ENCODE measurements around the gene ABI1.
A peak's percentile ranks its signal among the peaks of the same experiment; 100 is the strongest.

Gene ABI1

DNA sequence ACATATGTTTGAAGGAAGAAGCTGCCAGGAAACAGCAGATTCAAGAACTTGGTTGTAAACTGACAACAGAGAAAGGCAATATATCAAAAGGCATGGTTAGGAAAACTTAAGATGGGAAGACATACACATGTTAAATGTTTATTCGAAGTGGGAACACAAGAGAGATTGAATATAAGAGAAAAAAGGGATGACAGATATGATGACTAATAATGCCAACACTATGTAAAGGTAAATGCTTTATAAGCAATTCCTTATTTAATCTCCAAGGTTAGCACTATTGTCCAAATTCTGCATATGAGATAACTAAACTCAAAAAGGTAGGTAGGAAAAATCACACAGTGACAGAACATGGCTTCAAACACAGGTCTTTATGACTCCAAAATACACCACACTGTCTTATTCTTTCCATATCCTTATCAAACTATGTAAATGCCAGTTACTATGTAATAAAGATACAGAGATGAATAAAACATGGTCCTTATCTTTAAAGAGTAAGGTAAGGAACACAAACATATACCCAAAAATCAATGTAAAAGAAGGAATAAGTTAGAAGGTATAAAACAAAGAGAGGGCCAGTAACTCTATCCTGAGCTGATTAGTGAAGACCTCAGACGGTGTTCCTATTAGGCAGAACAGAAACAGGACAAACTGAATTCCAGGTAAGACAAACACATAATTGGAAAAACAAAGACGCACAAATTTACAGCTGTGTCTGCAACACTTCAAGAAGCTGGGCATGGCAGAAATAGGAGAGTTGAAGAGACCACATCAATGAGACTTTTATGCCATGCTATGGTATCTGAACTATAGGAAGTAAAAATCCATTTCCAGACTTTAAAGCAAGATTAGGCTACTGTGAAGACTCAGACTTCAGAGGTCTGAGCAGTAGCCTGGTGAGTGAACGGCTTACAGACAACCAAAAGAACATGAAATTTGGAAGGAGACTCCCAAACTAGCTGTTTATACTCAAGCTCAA is 56.1 kb downstream of the ABI1 start:
- Histone ChIP-seq H3K4me1 (ENCODE audit: low read depth, poor library complexity, severe bottlenecking) (peaks cover 89% of the 10 kb centered on the region), H3K4me3 (IDR thresholded peaks at IDR 0.05; ENCODE audit: insufficient read depth, low read depth, low read length) (no peak overlapping the region), H3K36me3 (ENCODE audit: insufficient read depth) (no peaks in the 10 kb centered on the region), H3K79me2 (ENCODE audit: insufficient read depth, low read depth) (peaks cover 77% of the 10 kb centered on the region), H3K4me2 (no peak overlapping the region), H2AFZ (ENCODE audit: low read depth) (no peak overlapping the region), H3K27me3 (ENCODE audit: insufficient read depth, low read depth) (no peaks in the 10 kb centered on the region), H3K9ac (no peak overlapping the region), H4K20me1 (ENCODE audit: insufficient read depth) (no peaks in the 10 kb centered on the region), H3K27ac (no peak overlapping the region)
- TF ChIP-seq, protein P1, sequence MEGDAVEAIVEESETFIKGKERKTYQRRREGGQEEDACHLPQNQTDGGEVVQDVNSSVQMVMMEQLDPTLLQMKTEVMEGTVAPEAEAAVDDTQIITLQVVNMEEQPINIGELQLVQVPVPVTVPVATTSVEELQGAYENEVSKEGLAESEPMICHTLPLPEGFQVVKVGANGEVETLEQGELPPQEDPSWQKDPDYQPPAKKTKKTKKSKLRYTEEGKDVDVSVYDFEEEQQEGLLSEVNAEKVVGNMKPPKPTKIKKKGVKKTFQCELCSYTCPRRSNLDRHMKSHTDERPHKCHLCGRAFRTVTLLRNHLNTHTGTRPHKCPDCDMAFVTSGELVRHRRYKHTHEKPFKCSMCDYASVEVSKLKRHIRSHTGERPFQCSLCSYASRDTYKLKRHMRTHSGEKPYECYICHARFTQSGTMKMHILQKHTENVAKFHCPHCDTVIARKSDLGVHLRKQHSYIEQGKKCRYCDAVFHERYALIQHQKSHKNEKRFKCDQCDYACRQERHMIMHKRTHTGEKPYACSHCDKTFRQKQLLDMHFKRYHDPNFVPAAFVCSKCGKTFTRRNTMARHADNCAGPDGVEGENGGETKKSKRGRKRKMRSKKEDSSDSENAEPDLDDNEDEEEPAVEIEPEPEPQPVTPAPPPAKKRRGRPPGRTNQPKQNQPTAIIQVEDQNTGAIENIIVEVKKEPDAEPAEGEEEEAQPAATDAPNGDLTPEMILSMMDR (conservative IDR thresholded peaks at IDR 0.05; ENCODE audit: low read depth, low read length), result no peak

DNA sequence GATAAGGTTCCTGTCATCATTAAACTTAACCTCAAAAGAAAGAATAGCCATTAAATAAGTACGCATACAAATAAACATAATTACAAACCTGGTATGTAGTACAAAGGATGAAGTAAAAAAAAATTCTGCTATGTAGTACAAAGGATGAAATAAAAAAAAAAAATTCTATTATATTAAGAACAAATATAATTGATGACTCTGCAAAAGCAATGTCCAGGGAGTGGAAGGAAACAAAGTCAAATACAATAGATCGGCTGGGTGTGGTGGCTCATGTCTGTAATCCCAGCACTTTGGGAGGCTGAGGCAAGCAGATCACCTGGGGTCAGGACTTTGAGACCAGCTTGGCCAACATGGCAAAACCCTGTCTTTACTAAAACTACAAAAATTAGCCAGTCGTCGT is 56.9 kb downstream of the ABI1 start:
- no peak overlapping the region for H3K4me2 ChIP-seq
- no peak overlapping the region for H3K4me3 ChIP-seq (IDR thresholded peaks at IDR 0.05; ENCODE audit: insufficient read depth, low read depth, low read length)
- H3K79me2 ChIP-seq (ENCODE audit: insufficient read depth, low read depth), result peaks cover 84% of the 10 kb centered on the region
- no peak overlapping the region for H2AFZ ChIP-seq (ENCODE audit: low read depth)
- no peak overlapping the region for H3K9ac ChIP-seq
- no peaks in the 10 kb centered on the region for H3K27me3 ChIP-seq (ENCODE audit: insufficient read depth, low read depth)
- no peaks in the 10 kb centered on the region for H3K36me3 ChIP-seq (ENCODE audit: insufficient read depth)
- peaks cover 97% of the 10 kb centered on the region for H3K4me1 ChIP-seq (ENCODE audit: low read depth, poor library complexity, severe bottlenecking)
- TF ChIP-seq, protein P1 (conservative IDR thresholded peaks at IDR 0.05; ENCODE audit: low read depth, low read length), result no peak
- H4K20me1 ChIP-seq (ENCODE audit: insufficient read depth), result no peaks in the 10 kb centered on the region
- H3K27ac ChIP-seq, result no peak overlapping the region

DNA sequence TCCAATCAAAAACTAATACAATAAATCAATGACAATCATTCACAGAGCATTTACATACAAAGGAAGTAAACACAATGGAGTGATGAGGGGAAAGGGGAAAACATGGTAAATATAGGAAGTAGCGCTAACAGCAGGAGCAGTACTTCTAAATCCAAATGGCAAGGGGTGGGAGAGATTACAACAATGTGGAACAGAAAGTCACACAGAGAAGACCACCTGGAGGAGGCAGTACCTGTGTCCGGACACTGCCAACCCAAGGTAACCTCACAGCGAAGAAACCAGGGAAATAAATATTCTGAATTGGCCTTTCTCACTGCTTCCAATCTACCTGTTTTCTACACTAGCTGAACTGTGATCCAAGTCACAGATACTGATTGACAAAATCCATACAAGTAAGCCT is 58.2 kb downstream of the ABI1 start:
- no peaks in the 10 kb centered on the region for H3K36me3 ChIP-seq (ENCODE audit: insufficient read depth)
- H3K4me3 ChIP-seq (IDR thresholded peaks at IDR 0.05; ENCODE audit: insufficient read depth, low read depth, low read length), result no peak overlapping the region
- TF ChIP-seq, protein P1 (conservative IDR thresholded peaks at IDR 0.05; ENCODE audit: low read depth, low read length), result no peak
- H4K20me1 ChIP-seq (ENCODE audit: insufficient read depth), result no peaks in the 10 kb centered on the region
- H2AFZ ChIP-seq (ENCODE audit: low read depth), result no peak overlapping the region
- H3K27me3 ChIP-seq (ENCODE audit: insufficient read depth, low read depth), result no peaks in the 10 kb centered on the region
- peak overlapping the region; percentile 22; the same call in 1 of the 2 replicates for H3K4me2 ChIP-seq
- peaks cover 99% of the 10 kb centered on the region for H3K4me1 ChIP-seq (ENCODE audit: low read depth, poor library complexity, severe bottlenecking)
- no peak overlapping the region for H3K27ac ChIP-seq
- no peak overlapping the region for H3K9ac ChIP-seq
- H3K79me2 ChIP-seq (ENCODE audit: insufficient read depth, low read depth), result peaks cover 91% of the 10 kb centered on the region

DNA sequence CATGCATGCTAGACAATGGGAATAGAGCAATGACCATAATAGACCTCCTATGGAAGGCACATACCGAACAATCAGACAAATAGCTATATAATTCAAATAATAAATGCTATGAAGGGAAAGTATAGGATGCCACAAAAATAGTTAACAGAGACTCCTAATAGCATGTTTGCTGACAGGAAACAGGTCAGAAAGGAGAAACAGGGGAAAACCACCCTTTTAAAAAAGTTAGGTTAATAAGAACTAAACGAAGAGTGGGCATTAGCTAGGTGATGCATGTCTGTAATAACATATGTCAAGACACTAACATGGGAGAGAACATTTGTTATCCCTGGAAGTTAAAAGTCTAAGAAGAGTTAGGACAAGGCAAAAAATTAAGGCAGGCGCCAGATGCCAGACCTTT is 58.9 kb downstream of the ABI1 start:
- H3K27ac ChIP-seq, result no peak overlapping the region; the same call in 1 of the 2 replicates

More for the DNA sequence above, 58.9 kb downstream of the ABI1 start:
- Histone ChIP-seq H3K36me3 (ENCODE audit: insufficient read depth) (no peaks in the 10 kb centered on the region), H2AFZ (ENCODE audit: low read depth) (no peak overlapping the region), H3K79me2 (ENCODE audit: insufficient read depth, low read depth) (peaks cover 95% of the 10 kb centered on the region), H3K9ac (no peak overlapping the region), H3K27me3 (ENCODE audit: insufficient read depth, low read depth) (no peaks in the 10 kb centered on the region), H3K4me3 (IDR thresholded peaks at IDR 0.05; ENCODE audit: insufficient read depth, low read depth, low read length) (no peak overlapping the region), H4K20me1 (ENCODE audit: insufficient read depth) (no peaks in the 10 kb centered on the region), H3K4me1 (ENCODE audit: low read depth, poor library complexity, severe bottlenecking) (peaks cover 95% of the 10 kb centered on the region), H3K4me2 (peak overlapping the region; percentile 22)
- TF ChIP-seq, protein P1 (conservative IDR thresholded peaks at IDR 0.05; ENCODE audit: low read depth, low read length), result no peak

Measured in KMS-11 (cell line).